ENCODE results near the gene GPR22. TPM values are rescaled to one million over a fixed set of nuclear protein-coding genes. Genes with fewer than 3 reads are reported as not detected.
A peak's percentile ranks its signal among the peaks of the same experiment; 100 is the strongest.

GPR22 gene
- total and polyA plus RNA-seq, 10 donors, result 0.03 to 2.7 (median 0.46) TPM; not detected in 4

- DNase-seq, result no peak
- TF ChIP-seq POLR2AphosphoS5 (IDR thresholded peaks at IDR 0.05), result no peak
- no peak for TF ChIP-seq POLR2A (IDR thresholded peaks at IDR 0.05)
- 60 to 80% (median 70%) methylated on average over 3 of the region's 3 CpGs for WGBS, 5 donors
- Histone ChIP-seq H3K9me3 (no peaks in the 10 kb centered on the region), H3K27ac (peak overlapping the region in 3 of 8 donors; percentile 9 to 60 (median 25)), H3K36me3 (no peaks in the 10 kb centered on the region), H3K4me3 (peak overlapping the region in 1 of 8 donors; percentile 1), H3K27me3 (replicated peaks in 1 of 7) (no peaks in the 10 kb centered on the region), H3K4me1 (peaks cover 0 to 56% (median 15%) of the 10 kb centered on the region in 6 donors)
- intact Hi-C loops (cut with DNase I; ENCODE audit: low total_unique reads), result no loop called here
These were observed 2.3 kb downstream of the GPR22 start for GRCh38 chr7:107472116-107472515.

GRCh38 chr7:107474104-107474521 is 4.3 kb downstream of the GPR22 start:
- Histone ChIP-seq H3K9me3 (no peaks in the 10 kb centered on the region), H3K4me3 (no peak overlapping the region), H3K27ac (peak overlapping the region in 6 of 8 donors; percentile 5 to 60 (median 36)), H3K36me3 (no peaks in the 10 kb centered on the region), H3K27me3 (replicated peaks in 1 of 7) (no peaks in the 10 kb centered on the region), H3K4me1 (peaks cover 0 to 57% (median 12%) of the 10 kb centered on the region in 6 donors)
- DNase-seq, result no peak
- TF ChIP-seq POLR2A (IDR thresholded peaks at IDR 0.05) (no peak), POLR2AphosphoS5 (IDR thresholded peaks at IDR 0.05) (no peak), CTCF (IDR thresholded peaks at IDR 0.05 in 8 of 11, conservative IDR thresholded peaks at IDR 0.05 in 3 of 11) (no peak)
- WGBS, 5 donors, result 73 to 80% (median 74%) methylated on average over 5 of the region's 5 CpGs
- intact Hi-C loops (cut with DNase I; ENCODE audit: low total_unique reads), result no loop called here

GRCh38 chr7:107479303-107479702 is 9.4 kb downstream of the GPR22 start:
- no peak overlapping the region for H3K27ac ChIP-seq
- H3K9me3 ChIP-seq, result no peaks in the 10 kb centered on the region
- H3K27me3 ChIP-seq (replicated peaks in 1 of 7), result no peaks in the 10 kb centered on the region
- TF ChIP-seq CTCF (IDR thresholded peaks at IDR 0.05 in 8 of 11, conservative IDR thresholded peaks at IDR 0.05 in 3 of 11), result no peak
- no peak for TF ChIP-seq POLR2AphosphoS5 (IDR thresholded peaks at IDR 0.05)
- no peak for TF ChIP-seq POLR2A (IDR thresholded peaks at IDR 0.05)
- intact Hi-C loops (cut with DNase I; ENCODE audit: low total_unique reads), result no loop called here
- WGBS, 5 donors, result 91 to 97% (median 95%) methylated on average over 2 of the region's 2 CpGs
- H3K4me1 ChIP-seq, result peaks cover 0 to 20% (median 2%) of the 10 kb centered on the region in 6 donors
- no peaks in the 10 kb centered on the region for H3K36me3 ChIP-seq
- H3K4me3 ChIP-seq, result no peak overlapping the region
- DNase-seq, result no peak

GRCh38 chr7:107480932-107481331 is 11.1 kb downstream of the GPR22 start:
- Histone ChIP-seq H3K27ac (no peak overlapping the region), H3K4me3 (no peak overlapping the region), H3K36me3 (no peaks in the 10 kb centered on the region), H3K4me1 (peaks cover 0 to 11% (median 2%) of the 10 kb centered on the region in 6 donors), H3K9me3 (no peaks in the 10 kb centered on the region), H3K27me3 (replicated peaks in 1 of 7) (no peaks in the 10 kb centered on the region)
- intact Hi-C loops (cut with DNase I; ENCODE audit: low total_unique reads), result no loop called here
- no peak for DNase-seq
- WGBS, 5 donors, result 88 to 98% (median 97%) methylated on average over 3 of the region's 3 CpGs
- no peak for TF ChIP-seq POLR2AphosphoS5 (IDR thresholded peaks at IDR 0.05)
- TF ChIP-seq CTCF (IDR thresholded peaks at IDR 0.05 in 8 of 11, conservative IDR thresholded peaks at IDR 0.05 in 3 of 11), result no peak
- TF ChIP-seq POLR2A (IDR thresholded peaks at IDR 0.05), result no peak

GRCh38 chr7:107482571-107482970 is 12.7 kb downstream of the GPR22 start:
- TF ChIP-seq CTCF (IDR thresholded peaks at IDR 0.05 in 8 of 11, conservative IDR thresholded peaks at IDR 0.05 in 3 of 11) (no peak), POLR2AphosphoS5 (IDR thresholded peaks at IDR 0.05) (no peak), POLR2A (IDR thresholded peaks at IDR 0.05) (no peak)
- H3K4me1 ChIP-seq, result no peaks in the 10 kb centered on the region
- no peaks in the 10 kb centered on the region for H3K9me3 ChIP-seq
- intact Hi-C loops (cut with DNase I; ENCODE audit: low total_unique reads), result no loop called here
- DNase-seq, result no peak
- 90 to 100% (median 94%) methylated on average over 1 of the region's 1 CpG for WGBS, 5 donors
- H3K27me3 ChIP-seq (replicated peaks in 1 of 7), result no peaks in the 10 kb centered on the region
- H3K4me3 ChIP-seq, result no peak overlapping the region
- H3K27ac ChIP-seq, result no peak overlapping the region
- no peaks in the 10 kb centered on the region for H3K36me3 ChIP-seq
